SHP77 treated with DMSO at 0.1 percent for 48 hours (cell line): ENCODE measurements around the gene SNX2.
"Not testable (repeated sequence)": the region's sequence is repeated elsewhere in the genome, so short reads cannot be mapped to it uniquely, and the experiment has no call there.

ENCODE experiments used
- DNase-seq: peaks from one replicate; lab custom pipeline; 2025; lab: John Stamatoyannopoulos, UW

SNX2 gene

GRCh38 chr5:122774861-122775549 lies at the start of gene SNX2:
TSS of gene SNX2 (plus strand) at chr5:122775080. CDS start at chr5:122775104, 24 bp downstream.
- peak; percentile 52 for DNase-seq

- no peak for DNase-seq
These were observed 47.8 kb upstream of the SNX2 start for GRCh38 chr5:122727112-122727541.

- no peak for DNase-seq
These were observed 44.8 kb upstream of the SNX2 start for GRCh38 chr5:122730037-122730436.

GRCh38 chr5:122730456-122730855 lies 44.4 kb upstream of the SNX2 start:
- no peak for DNase-seq

- no peak for DNase-seq
These were observed 38.6 kb upstream of the SNX2 start for GRCh38 chr5:122736086-122736845.

- DNase-seq, result no peak
These were observed 36.8 kb upstream of the SNX2 start for GRCh38 chr5:122738088-122738487.

GRCh38 chr5:122741681-122742080 lies 33.2 kb upstream of the SNX2 start:
- DNase-seq, result no peak

- DNase-seq, result no peak
These were observed 31.6 kb upstream of the SNX2 start for GRCh38 chr5:122743261-122743660.

GRCh38 chr5:122745597-122745996 lies 29.3 kb upstream of the SNX2 start:
- no peak for DNase-seq

- DNase-seq, result no peak
These were observed 25.0 kb upstream of the SNX2 start for GRCh38 chr5:122749886-122750285.

GRCh38 chr5:122751293-122751782 lies 23.5 kb upstream of the SNX2 start:
- DNase-seq, result no peak

GRCh38 chr5:122753500-122753899 lies 21.4 kb upstream of the SNX2 start:
- DNase-seq, result no peak

- DNase-seq, result no peak
These were observed 19.1 kb upstream of the SNX2 start for GRCh38 chr5:122755783-122756182.

GRCh38 chr5:122756264-122756911 lies 18.5 kb upstream of the SNX2 start:
- DNase-seq, result no peak

- DNase-seq, result no peak
These were observed 17.6 kb upstream of the SNX2 start for GRCh38 chr5:122757285-122757684.

GRCh38 chr5:122759241-122760070 lies 15.4 kb upstream of the SNX2 start:
- DNase-seq, result no peak

- no peak for DNase-seq
These were observed 14.6 kb upstream of the SNX2 start for GRCh38 chr5:122760236-122760635.

- DNase-seq, result no peak
These were observed 13.8 kb upstream of the SNX2 start for GRCh38 chr5:122761115-122761514.

- not testable (repeated sequence) for DNase-seq
These were observed 13.0 kb upstream of the SNX2 start for GRCh38 chr5:122761896-122762295.

GRCh38 chr5:122766130-122766529 lies 8.8 kb upstream of the SNX2 start:
- DNase-seq, result no peak

GRCh38 chr5:122770477-122770876 lies 4.4 kb upstream of the SNX2 start:
- DNase-seq, result no peak

- DNase-seq, result no peak
These were observed 2.4 kb upstream of the SNX2 start for GRCh38 chr5:122772446-122772845.
